GM23248 (cell line): ENCODE data around the gene RAB17.

Source experiments
- EZH2 ChIP-seq: fragments of 200-600 bp; sonication (generic); IDR thresholded peaks from 2 replicates; pipeline ENCODE4 v1.6.1; 2018; ENCODE audit warnings: antibody characterized with exemption, mild to moderate bottlenecking; ENCODE audit not compliant: insufficient read depth, poor library complexity, severe bottlenecking
- EZH2phosphoT487 ChIP-seq: fragments of 200-600 bp; sonication (generic); IDR thresholded peaks from 2 replicates; pipeline ENCODE4 v1.6.1; 2018; ENCODE audit warnings: antibody characterized with exemption, moderate library complexity, mild to moderate bottlenecking, low read depth; ENCODE audit not compliant: insufficient read depth

DNA sequence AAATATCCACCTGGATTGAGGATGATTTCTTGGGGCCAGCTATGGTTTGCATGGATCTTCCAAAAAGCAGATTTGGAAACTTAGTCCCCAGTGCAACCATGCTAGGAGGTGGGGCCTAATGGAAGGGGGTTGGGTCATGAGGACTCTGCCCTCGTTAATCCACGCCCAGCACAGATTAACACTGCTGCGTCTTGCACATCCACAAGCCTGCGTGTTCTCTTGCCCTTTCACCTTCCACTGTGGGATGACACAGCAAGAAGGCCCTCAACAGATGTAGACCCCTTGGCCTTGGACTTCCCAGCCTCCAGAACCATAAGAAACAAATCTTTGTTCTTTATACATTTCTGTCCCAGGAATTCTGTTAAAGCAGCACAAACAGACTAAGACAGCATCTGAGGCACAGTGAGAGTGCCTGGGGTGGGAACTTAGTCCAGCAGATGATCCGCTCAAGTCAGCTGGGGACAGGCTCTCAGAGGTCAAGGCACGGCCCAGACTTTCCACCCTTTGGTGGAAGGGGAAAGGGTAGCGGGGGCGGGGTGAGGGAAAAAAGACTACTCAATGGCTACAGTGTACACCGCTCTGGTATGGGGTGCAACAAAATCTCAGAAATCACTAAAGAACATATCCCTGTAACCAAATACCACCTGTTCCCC is 2.4 kb downstream of the RAB17 start:
- TF ChIP-seq EZH2phosphoT487 (no peak), EZH2 (no peak)
